Measurements from ENCODE around the gene WWOX. TPM values are rescaled to one million over a fixed set of nuclear protein-coding genes. Genes with fewer than 3 reads are reported as not detected.

Gene WWOX
- total RNA-seq, 1 donor from 2014 or later = 18.6 TPM

GRCh38 chr16:79209308-79209707 is 1109.9 kb downstream of the WWOX start:
- Mint-ChIP-seq H3K36me3 (ENCODE audit: low read depth, unreplicated experiment) (no peaks in the 10 kb centered on the region), H3K4me3 (ENCODE audit: unreplicated experiment) (no peak overlapping the region), H3K4me1 (ENCODE audit: unreplicated experiment) (peaks cover 16% of the 10 kb centered on the region), H3K27me3 (ENCODE audit: unreplicated experiment) (peaks cover 1% of the 10 kb centered on the region), H3K27ac (ENCODE audit: unreplicated experiment) (no peak overlapping the region), H3K9me3 (ENCODE audit: unreplicated experiment) (no peaks in the 10 kb centered on the region)
- DNase-seq (ENCODE audit: low spot score) = no peak
- TF ChIP-seq, protein P1, sequence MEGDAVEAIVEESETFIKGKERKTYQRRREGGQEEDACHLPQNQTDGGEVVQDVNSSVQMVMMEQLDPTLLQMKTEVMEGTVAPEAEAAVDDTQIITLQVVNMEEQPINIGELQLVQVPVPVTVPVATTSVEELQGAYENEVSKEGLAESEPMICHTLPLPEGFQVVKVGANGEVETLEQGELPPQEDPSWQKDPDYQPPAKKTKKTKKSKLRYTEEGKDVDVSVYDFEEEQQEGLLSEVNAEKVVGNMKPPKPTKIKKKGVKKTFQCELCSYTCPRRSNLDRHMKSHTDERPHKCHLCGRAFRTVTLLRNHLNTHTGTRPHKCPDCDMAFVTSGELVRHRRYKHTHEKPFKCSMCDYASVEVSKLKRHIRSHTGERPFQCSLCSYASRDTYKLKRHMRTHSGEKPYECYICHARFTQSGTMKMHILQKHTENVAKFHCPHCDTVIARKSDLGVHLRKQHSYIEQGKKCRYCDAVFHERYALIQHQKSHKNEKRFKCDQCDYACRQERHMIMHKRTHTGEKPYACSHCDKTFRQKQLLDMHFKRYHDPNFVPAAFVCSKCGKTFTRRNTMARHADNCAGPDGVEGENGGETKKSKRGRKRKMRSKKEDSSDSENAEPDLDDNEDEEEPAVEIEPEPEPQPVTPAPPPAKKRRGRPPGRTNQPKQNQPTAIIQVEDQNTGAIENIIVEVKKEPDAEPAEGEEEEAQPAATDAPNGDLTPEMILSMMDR (IDR thresholded peaks at IDR 0.05; ENCODE audit: unreplicated experiment) = no peak

GRCh38 chr16:79210607-79211006 is 1111.2 kb downstream of the WWOX start:
- Mint-ChIP-seq H3K4me3 (ENCODE audit: unreplicated experiment) (no peak overlapping the region), H3K4me1 (ENCODE audit: unreplicated experiment) (peaks cover 8% of the 10 kb centered on the region), H3K27ac (ENCODE audit: unreplicated experiment) (no peak overlapping the region), H3K9me3 (ENCODE audit: unreplicated experiment) (no peaks in the 10 kb centered on the region), H3K36me3 (ENCODE audit: low read depth, unreplicated experiment) (no peaks in the 10 kb centered on the region), H3K27me3 (ENCODE audit: unreplicated experiment) (peaks cover 1% of the 10 kb centered on the region)
- no peak for DNase-seq (ENCODE audit: low spot score)
- TF ChIP-seq, protein P1 (IDR thresholded peaks at IDR 0.05; ENCODE audit: unreplicated experiment) = no peak

- H3K27me3 Mint-ChIP-seq (ENCODE audit: unreplicated experiment) = no peaks in the 10 kb centered on the region
- TF ChIP-seq, protein P1 (IDR thresholded peaks at IDR 0.05; ENCODE audit: unreplicated experiment) = no peak
- peaks cover 6% of the 10 kb centered on the region for H3K4me1 Mint-ChIP-seq (ENCODE audit: unreplicated experiment)
- no peaks in the 10 kb centered on the region for H3K9me3 Mint-ChIP-seq (ENCODE audit: unreplicated experiment)
- H3K4me3 Mint-ChIP-seq (ENCODE audit: unreplicated experiment) = no peak overlapping the region
- H3K36me3 Mint-ChIP-seq (ENCODE audit: low read depth, unreplicated experiment) = no peaks in the 10 kb centered on the region
- DNase-seq (ENCODE audit: low spot score) = no peak
- no peak overlapping the region for H3K27ac Mint-ChIP-seq (ENCODE audit: unreplicated experiment)
Measured at GRCh38 chr16:79211586-79211985, 1112.1 kb downstream of the WWOX start.

- H3K4me3 Mint-ChIP-seq (ENCODE audit: unreplicated experiment) = no peak overlapping the region
- H3K27me3 Mint-ChIP-seq (ENCODE audit: unreplicated experiment) = no peaks in the 10 kb centered on the region
- no peaks in the 10 kb centered on the region for H3K9me3 Mint-ChIP-seq (ENCODE audit: unreplicated experiment)
- H3K4me1 Mint-ChIP-seq (ENCODE audit: unreplicated experiment) = peaks cover 6% of the 10 kb centered on the region
- H3K36me3 Mint-ChIP-seq (ENCODE audit: low read depth, unreplicated experiment) = no peaks in the 10 kb centered on the region
- TF ChIP-seq, protein P1 (IDR thresholded peaks at IDR 0.05; ENCODE audit: unreplicated experiment) = no peak
- no peak for DNase-seq (ENCODE audit: low spot score)
- H3K27ac Mint-ChIP-seq (ENCODE audit: unreplicated experiment) = no peak overlapping the region
Measured at GRCh38 chr16:79212114-79212791, 1112.8 kb downstream of the WWOX start.

DNA sequence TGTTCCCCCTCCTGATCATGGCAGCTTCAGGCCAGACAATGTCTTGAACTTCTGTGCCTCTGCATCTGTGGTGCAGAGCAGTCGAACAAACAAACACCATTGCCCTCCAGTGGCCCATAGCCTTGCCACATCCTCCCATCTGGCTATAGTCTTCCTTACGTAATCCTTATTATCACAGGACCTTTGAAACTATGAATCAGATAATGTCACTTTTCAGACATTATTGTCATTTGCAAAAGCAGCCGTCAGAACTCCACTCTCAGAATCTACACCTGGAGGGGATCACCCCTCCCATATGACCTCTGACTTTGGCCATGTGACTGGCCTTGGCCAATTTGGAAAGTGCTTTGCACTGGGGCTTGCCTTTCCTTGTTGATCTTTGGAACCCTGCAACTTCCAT is 1113.8 kb downstream of the WWOX start:
- Mint-ChIP-seq H3K4me1 (ENCODE audit: unreplicated experiment) (peaks cover 6% of the 10 kb centered on the region), H3K36me3 (ENCODE audit: low read depth, unreplicated experiment) (no peaks in the 10 kb centered on the region), H3K4me3 (ENCODE audit: unreplicated experiment) (no peak overlapping the region), H3K9me3 (ENCODE audit: unreplicated experiment) (no peaks in the 10 kb centered on the region), H3K27ac (ENCODE audit: unreplicated experiment) (no peak overlapping the region), H3K27me3 (ENCODE audit: unreplicated experiment) (no peaks in the 10 kb centered on the region)
- no peak for DNase-seq (ENCODE audit: low spot score)
- TF ChIP-seq, protein P1 (IDR thresholded peaks at IDR 0.05; ENCODE audit: unreplicated experiment) = no peak
